Measurements from ENCODE around the gene PELI2.

The PELI2 gene

GRCh38 chr14:56313789-56314188 is 195.6 kb downstream of the PELI2 start:
- no peak for DNase-seq

- DNase-seq: no peak
These were observed 200.3 kb downstream of the PELI2 start for GRCh38 chr14:56318393-56319115.

GRCh38 chr14:56321861-56322260 is 203.7 kb downstream of the PELI2 start:
- DNase-seq: no peak

GRCh38 chr14:56322531-56322930 is 204.3 kb downstream of the PELI2 start:
- no peak for DNase-seq

GRCh38 chr14:56324454-56324853 is 206.2 kb downstream of the PELI2 start:
- no peak for DNase-seq

- no peak for DNase-seq
These were observed 206.9 kb downstream of the PELI2 start for GRCh38 chr14:56324856-56325699.

- no peak for DNase-seq
These were observed 209.8 kb downstream of the PELI2 start for GRCh38 chr14:56328021-56328420.

- peak; percentile 19 for DNase-seq
These were observed 213.5 kb downstream of the PELI2 start for GRCh38 chr14:56331592-56332216.

GRCh38 chr14:56333359-56334292 is 215.4 kb downstream of the PELI2 start:
- peak; percentile 45 for DNase-seq

- no peak for DNase-seq
These were observed 216.2 kb downstream of the PELI2 start for GRCh38 chr14:56334458-56334857.

- no peak for DNase-seq
These were observed 220.5 kb downstream of the PELI2 start for GRCh38 chr14:56338674-56339073.

- peak; percentile 96 for DNase-seq
These were observed 221.9 kb downstream of the PELI2 start for GRCh38 chr14:56339855-56340701.

GRCh38 chr14:56340932-56341331 is 222.7 kb downstream of the PELI2 start:
- no peak for DNase-seq

GRCh38 chr14:56341766-56342493 is 223.7 kb downstream of the PELI2 start:
- no peak for DNase-seq

GRCh38 chr14:56342494-56342942 is 224.3 kb downstream of the PELI2 start:
- DNase-seq: peak; percentile 69

GRCh38 chr14:56349960-56350359 is 231.7 kb downstream of the PELI2 start:
- DNase-seq: no peak

Data from hematopoietic multipotent progenitor cell treated with erythropoietin and hydrocortisone succinate and interleukin-3 and kit ligand, for 6 days (in vitro differentiated cells).